HepG2 (cell line): ENCODE data around the gene ITCH. TPM values are rescaled to one million over a fixed set of nuclear protein-coding genes. Genes with fewer than 3 reads are reported as not detected.
A peak's percentile ranks its signal among the peaks of the same experiment; 100 is the strongest.

ENCODE experiments used
- FOSL2 ChIP-seq: sonication (generic); formaldehyde crosslinking; IDR thresholded peaks from 2 replicates; pipeline ENCODE4 v1.4.0; 2020; ENCODE audit warnings: missing genetic modification reagents
- IRF2 ChIP-seq: IDR thresholded peaks from 2 replicates; pipeline ENCODE4 v1.6.1; 2018; ENCODE audit warnings: missing genetic modification reagents, missing compliant biosample characterization
- KLF11 ChIP-seq: IDR thresholded peaks from 2 replicates; pipeline ENCODE4 v1.6.1; 2016; ENCODE audit warnings: missing compliant biosample characterization
- KLF6 ChIP-seq: IDR thresholded peaks from 2 replicates; pipeline ENCODE4 v1.8.0; 2016; ENCODE audit warnings: missing biosample characterization, missing genetic modification reagents
- MEF2D ChIP-seq: sonication (generic); formaldehyde crosslinking; IDR thresholded peaks from 2 replicates; pipeline ENCODE4 v1.5.1; 2020; ENCODE audit warnings: mild to moderate bottlenecking, missing genetic modification reagents
- MEIS2 ChIP-seq: sonication (generic); formaldehyde crosslinking; IDR thresholded peaks from 2 replicates; pipeline ENCODE4 v1.9.0; 2021; ENCODE audit warnings: mild to moderate bottlenecking, missing genetic modification reagents
- NAIF1 ChIP-seq: sonication (generic); formaldehyde crosslinking; IDR thresholded peaks from 2 replicates; pipeline ENCODE4 v1.5.0; 2020; ENCODE audit warnings: mild to moderate bottlenecking, missing genetic modification reagents, borderline replicate concordance
- RAD21 ChIP-seq: fragments of 450-650 bp; formaldehyde crosslinking; IDR thresholded peaks from 2 replicates; pipeline ENCODE4 v1.5.0; 2020; ENCODE audit warnings: mild to moderate bottlenecking
- YY1 ChIP-seq: IDR thresholded peaks from 2 replicates; pipeline ENCODE4 v1.6.1; 2011; ENCODE audit warnings: low read length, low read depth, moderate library complexity, mild to moderate bottlenecking; ENCODE audit not compliant: insufficient read depth, insufficient replicate concordance
- ZBTB38 ChIP-seq: sonication (generic); formaldehyde crosslinking; IDR thresholded peaks from 2 replicates; pipeline ENCODE4 v1.5.1; 2020; ENCODE audit warnings: mild to moderate bottlenecking, missing genetic modification reagents
- ZKSCAN5 ChIP-seq: sonication (generic); formaldehyde crosslinking; IDR thresholded peaks from 2 replicates; pipeline ENCODE4 v1.5.1; 2020; ENCODE audit warnings: mild to moderate bottlenecking, missing genetic modification reagents
- ZNF207 ChIP-seq: fragments of 450-650 bp; IDR thresholded peaks from 2 replicates; pipeline ENCODE4 v1.6.1; 2016; ENCODE audit warnings: antibody characterized with exemption, borderline replicate concordance
- ZNF598 ChIP-seq: sonication (generic); formaldehyde crosslinking; IDR thresholded peaks from 2 replicates; pipeline ENCODE4 v1.5.1; 2020; ENCODE audit warnings: mild to moderate bottlenecking, missing genetic modification reagents, borderline replicate concordance
- ZNF607 ChIP-seq: sonication (generic); formaldehyde crosslinking; IDR thresholded peaks from 2 replicates; pipeline ENCODE4 v1.5.1; 2020; ENCODE audit warnings: missing genetic modification reagents, mild to moderate bottlenecking, borderline replicate concordance
- ZNF672 ChIP-seq: sonication (generic); formaldehyde crosslinking; IDR thresholded peaks from 2 replicates; pipeline ENCODE4 v1.8.1; 2022; ENCODE audit warnings: missing genetic modification reagents
- polyA plus RNA-seq, 8 experiments: library from polyadenylated mRNA; depleted of rRNA in 3 of 8; stranded (reverse) in 7 of 8; unstranded in 1 of 8; fragments of >200 nt; fragmentation: Illumina TruSeq in 4 of 8; extraction: Trizol in 4 of 8; gene quantifications; 2 replicates each; pipeline versions ENCODE4 v1.2.1 to v1.2.3, GENCODE V29; 2011 to 2016; ENCODE audit warnings: low read depth in 4 of 8, missing spikeins in 1 of 8, mixed read lengths in 1 of 8; ENCODE audit not compliant: insufficient read depth in 1 of 8
- total RNA-seq, 5 experiments: library from RNA; depleted of rRNA; stranded (reverse); fragments of >200 nt; fragmentation: Illumina TruSeq; extraction: Trizol; gene quantifications; 2 replicates each; pipeline ENCODE4 v1.2.3, GENCODE V29; 2016; ENCODE audit warnings: low read depth in 1 of 5
- TF ChIP-seq, protein P1 (sequence below): fragments of 450-650 bp; IDR thresholded peaks from 2 replicates; pipeline ENCODE4 v1.6.1; 2016

Gene ITCH
- total and polyA plus RNA-seq, 2 of the 13 experiments (the other 11 are each of a cell fraction or from before 2014, with no cell fraction given) = 20.5 to 112 TPM

DNA sequence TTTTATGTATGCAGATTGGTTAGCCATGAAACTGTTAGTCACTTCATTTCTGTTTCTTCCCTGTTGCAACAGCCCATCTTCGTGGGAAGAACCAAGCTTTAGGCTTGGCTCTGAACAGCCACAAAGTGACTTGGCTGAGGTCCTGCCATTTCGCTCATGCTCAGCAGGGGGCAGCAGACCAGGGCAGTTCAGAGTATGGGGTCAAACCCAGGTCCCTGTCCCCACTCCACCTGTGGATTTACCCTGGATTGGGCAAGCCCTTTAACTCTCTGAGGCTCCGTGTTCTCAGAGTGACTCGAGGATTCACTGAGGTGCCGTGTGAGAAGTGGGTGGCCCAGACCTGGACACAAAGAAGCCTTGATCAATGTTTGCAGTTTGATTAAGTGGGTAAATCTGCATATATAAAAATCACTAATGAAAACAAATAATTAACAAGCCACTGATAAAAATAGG is 175.6 kb downstream of the ITCH start (continued):
- TF ChIP-seq ZBTB38 (CRISPR knock-in tag) (0 out of 2 replicates have a peak, but pooled peaks have one; percentile 48), FOSL2 (CRISPR knock-in tag) (peak; percentile 63), ZNF207 (0 out of 2 replicates have a peak, but pooled peaks have one; percentile 26), NAIF1 (CRISPR knock-in tag) (no peak), ZNF672 (CRISPR knock-in tag) (no peak), KLF6 (0 out of 2 replicates have a peak, but pooled peaks have one; percentile 39), RAD21 (CRISPR knock-in tag) (peak; percentile 82), ZNF598 (CRISPR knock-in tag) (peak; percentile 86), KLF11 (no peak), ZKSCAN5 (CRISPR knock-in tag) (no peak), MEF2D (CRISPR knock-in tag) (0 out of 2 replicates have a peak, but pooled peaks have one; percentile 56), ZNF607 (no peak), IRF2 (CRISPR knock-in tag) (0 out of 2 replicates have a peak, but pooled peaks have one; percentile 21), MEIS2 (CRISPR knock-in tag) (0 out of 2 replicates have a peak, but pooled peaks have one; percentile 33), YY1 (peak; percentile 45)
- TF ChIP-seq, protein P1, sequence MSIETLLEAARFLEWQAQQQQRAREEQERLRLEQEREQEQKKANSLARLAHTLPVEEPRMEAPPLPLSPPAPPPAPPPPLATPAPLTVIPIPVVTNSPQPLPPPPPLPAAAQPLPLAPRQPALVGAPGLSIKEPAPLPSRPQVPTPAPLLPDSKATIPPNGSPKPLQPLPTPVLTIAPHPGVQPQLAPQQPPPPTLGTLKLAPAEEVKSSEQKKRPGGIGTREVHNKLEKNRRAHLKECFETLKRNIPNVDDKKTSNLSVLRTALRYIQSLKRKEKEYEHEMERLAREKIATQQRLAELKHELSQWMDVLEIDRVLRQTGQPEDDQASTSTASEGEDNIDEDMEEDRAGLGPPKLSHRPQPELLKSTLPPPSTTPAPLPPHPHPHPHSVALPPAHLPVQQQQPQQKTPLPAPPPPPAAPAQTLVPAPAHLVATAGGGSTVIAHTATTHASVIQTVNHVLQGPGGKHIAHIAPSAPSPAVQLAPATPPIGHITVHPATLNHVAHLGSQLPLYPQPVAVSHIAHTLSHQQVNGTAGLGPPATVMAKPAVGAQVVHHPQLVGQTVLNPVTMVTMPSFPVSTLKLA = no peak
